ENCODE results near the gene SLC25A28.

The SLC25A28 gene

GRCh38 chr10:99612167-99612831 lies 7.9 kb downstream of the SLC25A28 start:
- DNase-seq (ENCODE audit: low read depth), result peak; percentile 61
- H3K4me3 ChIP-seq (ENCODE audit: low read length), result no peak overlapping the region
- TF ChIP-seq, protein P1, sequence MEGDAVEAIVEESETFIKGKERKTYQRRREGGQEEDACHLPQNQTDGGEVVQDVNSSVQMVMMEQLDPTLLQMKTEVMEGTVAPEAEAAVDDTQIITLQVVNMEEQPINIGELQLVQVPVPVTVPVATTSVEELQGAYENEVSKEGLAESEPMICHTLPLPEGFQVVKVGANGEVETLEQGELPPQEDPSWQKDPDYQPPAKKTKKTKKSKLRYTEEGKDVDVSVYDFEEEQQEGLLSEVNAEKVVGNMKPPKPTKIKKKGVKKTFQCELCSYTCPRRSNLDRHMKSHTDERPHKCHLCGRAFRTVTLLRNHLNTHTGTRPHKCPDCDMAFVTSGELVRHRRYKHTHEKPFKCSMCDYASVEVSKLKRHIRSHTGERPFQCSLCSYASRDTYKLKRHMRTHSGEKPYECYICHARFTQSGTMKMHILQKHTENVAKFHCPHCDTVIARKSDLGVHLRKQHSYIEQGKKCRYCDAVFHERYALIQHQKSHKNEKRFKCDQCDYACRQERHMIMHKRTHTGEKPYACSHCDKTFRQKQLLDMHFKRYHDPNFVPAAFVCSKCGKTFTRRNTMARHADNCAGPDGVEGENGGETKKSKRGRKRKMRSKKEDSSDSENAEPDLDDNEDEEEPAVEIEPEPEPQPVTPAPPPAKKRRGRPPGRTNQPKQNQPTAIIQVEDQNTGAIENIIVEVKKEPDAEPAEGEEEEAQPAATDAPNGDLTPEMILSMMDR (conservative IDR thresholded peaks at IDR 0.05; ENCODE audit: low read length), result peak; percentile 86

- no peak for DNase-seq (ENCODE audit: low read depth)
- no peak overlapping the region for H3K4me3 ChIP-seq (ENCODE audit: low read length)
- TF ChIP-seq, protein P1 (conservative IDR thresholded peaks at IDR 0.05; ENCODE audit: low read length), result no peak
These were observed 8.9 kb downstream of the SLC25A28 start for GRCh38 chr10:99611326-99611725.

DNA sequence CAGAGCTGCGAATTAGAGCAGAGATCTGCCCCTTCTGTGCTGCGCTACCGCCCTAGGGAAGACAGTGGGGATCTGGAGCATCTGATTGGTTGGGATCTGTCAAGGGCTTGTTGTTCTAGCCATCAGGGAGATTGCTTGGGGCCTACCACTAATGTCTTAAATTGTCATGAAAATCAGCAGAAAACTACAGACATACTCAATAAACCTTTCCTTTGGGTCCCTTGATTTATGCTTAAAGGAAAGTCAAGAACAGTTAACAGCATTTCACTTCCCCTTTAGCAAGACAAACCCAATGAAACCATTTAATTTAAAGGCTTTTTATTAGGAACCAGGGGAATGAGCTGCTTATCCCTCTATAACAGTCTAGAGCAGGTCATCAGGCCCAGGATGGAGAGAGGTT lies 10.0 kb downstream of the SLC25A28 start:
- no peak for DNase-seq (ENCODE audit: low read depth)
- H3K4me3 ChIP-seq (ENCODE audit: low read length), result no peak overlapping the region
- TF ChIP-seq, protein P1 (conservative IDR thresholded peaks at IDR 0.05; ENCODE audit: low read length), result no peak

DNA sequence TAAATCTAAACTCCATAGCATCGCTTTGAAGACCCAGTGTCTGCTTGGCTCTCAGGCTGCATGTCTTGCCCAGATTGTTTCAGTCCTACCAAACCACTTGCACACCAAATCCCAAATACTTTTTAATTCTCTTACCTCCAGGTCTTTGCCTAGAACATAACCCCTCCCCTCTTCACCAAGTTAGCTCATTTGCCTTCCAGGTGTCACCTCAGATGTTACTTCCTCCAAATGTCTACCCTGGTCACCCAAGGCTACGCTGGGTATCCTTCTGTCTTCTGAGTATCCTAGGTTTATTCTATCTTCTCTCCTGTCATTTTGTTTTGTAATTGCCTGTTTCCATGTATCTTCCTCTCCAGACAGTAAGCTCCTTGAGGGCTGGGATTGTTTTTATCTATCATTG lies 11.1 kb downstream of the SLC25A28 start:
- no peak overlapping the region for H3K4me3 ChIP-seq (ENCODE audit: low read length)
- TF ChIP-seq, protein P1 (conservative IDR thresholded peaks at IDR 0.05; ENCODE audit: low read length), result no peak
- DNase-seq (ENCODE audit: low read depth), result no peak

GRCh38 chr10:99605351-99605750 lies 14.9 kb downstream of the SLC25A28 start:
- TF ChIP-seq, protein P1 (conservative IDR thresholded peaks at IDR 0.05; ENCODE audit: low read length), result no peak
- H3K4me3 ChIP-seq (ENCODE audit: low read length), result no peak overlapping the region
- no peak for DNase-seq (ENCODE audit: low read depth)

- DNase-seq (ENCODE audit: low read depth), result no peak
- H3K4me3 ChIP-seq (ENCODE audit: low read length), result no peak overlapping the region
- TF ChIP-seq, protein P1 (conservative IDR thresholded peaks at IDR 0.05; ENCODE audit: low read length), result no peak
These were observed 15.4 kb downstream of the SLC25A28 start for GRCh38 chr10:99604862-99605261.

DNA sequence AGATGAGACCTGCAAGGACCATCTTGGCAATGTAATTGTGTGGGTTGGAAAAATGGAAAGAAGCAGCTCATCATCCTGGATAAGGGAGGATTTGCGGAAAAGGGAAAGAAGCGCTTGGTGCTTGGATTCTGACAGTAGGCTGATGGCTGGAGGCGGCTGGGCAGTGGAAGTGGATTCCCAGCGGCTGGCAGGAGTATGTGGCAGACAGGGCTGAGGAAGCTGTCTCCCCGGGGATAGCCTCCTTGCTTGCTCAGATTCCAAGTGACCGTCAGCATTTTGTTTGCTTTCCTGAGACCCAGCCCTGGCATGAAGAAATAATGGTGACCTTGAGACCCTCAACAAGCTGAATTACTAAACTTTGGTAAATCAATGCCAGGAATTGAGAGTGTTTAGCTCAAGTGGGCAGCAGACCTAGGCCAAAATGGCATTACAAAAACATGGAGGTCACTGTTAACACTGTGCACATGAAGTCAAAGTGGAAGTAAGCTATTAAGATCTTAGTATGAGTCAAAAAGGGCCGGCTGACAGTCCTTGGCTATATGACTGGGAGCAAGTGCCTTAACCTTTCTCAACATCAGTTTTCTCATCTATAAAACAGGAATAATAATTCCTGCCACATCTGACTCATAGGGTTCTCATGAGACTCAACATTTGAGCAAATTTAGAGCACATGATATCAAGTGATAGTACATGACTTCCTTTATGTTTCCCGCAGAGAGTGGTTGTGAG lies 21.3 kb downstream of the SLC25A28 start:
- TF ChIP-seq, protein P1 (conservative IDR thresholded peaks at IDR 0.05; ENCODE audit: low read length), result no peak
- no peak for DNase-seq (ENCODE audit: low read depth)
- H3K4me3 ChIP-seq (ENCODE audit: low read length), result no peak overlapping the region
